ENCODE results near the gene PDIA6.
"Not testable (repeated sequence)": the region's sequence is repeated elsewhere in the genome, so short reads cannot be mapped to it uniquely, and the experiment has no call there.

The PDIA6 gene

GRCh38 chr2:10810202-10811161, 2.1 kb downstream of the PDIA6 start:
- DNase-seq (ENCODE audit: low read depth): no peak

- no peak for DNase-seq (ENCODE audit: low read depth)
Observed at GRCh38 chr2:10806543-10806942, 6.0 kb downstream of the PDIA6 start.

- not testable (repeated sequence) for DNase-seq (ENCODE audit: low read depth)
Observed at GRCh38 chr2:10805990-10806389, 6.6 kb downstream of the PDIA6 start.

- DNase-seq (ENCODE audit: low read depth): no peak
Observed at GRCh38 chr2:10802657-10803056, 9.9 kb downstream of the PDIA6 start.

- DNase-seq (ENCODE audit: low read depth): no peak
Observed at GRCh38 chr2:10800163-10800562, 12.4 kb downstream of the PDIA6 start.

- DNase-seq (ENCODE audit: low read depth): no peak
Observed at GRCh38 chr2:10798783-10799182, 13.8 kb downstream of the PDIA6 start.

GRCh38 chr2:10796703-10797102, 15.9 kb downstream of the PDIA6 start:
- DNase-seq (ENCODE audit: low read depth): no peak

- DNase-seq (ENCODE audit: low read depth): no peak
Observed at GRCh38 chr2:10795508-10796046, 17.0 kb downstream of the PDIA6 start.

GRCh38 chr2:10794876-10795275, 17.7 kb downstream of the PDIA6 start:
- no peak for DNase-seq (ENCODE audit: low read depth)

- no peak for DNase-seq (ENCODE audit: low read depth)
Observed at GRCh38 chr2:10793816-10794215, 18.8 kb downstream of the PDIA6 start.

- DNase-seq (ENCODE audit: low read depth): no peak
Observed at GRCh38 chr2:10792660-10793400, 19.8 kb downstream of the PDIA6 start.

- DNase-seq (ENCODE audit: low read depth): no peak
Observed at GRCh38 chr2:10792001-10792634, 20.5 kb downstream of the PDIA6 start.

GRCh38 chr2:10790228-10790973, 22.2 kb downstream of the PDIA6 start:
- no peak for DNase-seq (ENCODE audit: low read depth)

GRCh38 chr2:10788855-10789254, 23.7 kb downstream of the PDIA6 start:
- no peak for DNase-seq (ENCODE audit: low read depth)

GRCh38 chr2:10787176-10787968, 25.2 kb downstream of the PDIA6 start:
- no peak for DNase-seq (ENCODE audit: low read depth)

- no peak for DNase-seq (ENCODE audit: low read depth)
Observed at GRCh38 chr2:10786240-10786982, 26.2 kb downstream of the PDIA6 start.

- no peak for DNase-seq (ENCODE audit: low read depth)
Observed at GRCh38 chr2:10785260-10785659, 27.3 kb downstream of the PDIA6 start.

- DNase-seq (ENCODE audit: low read depth): no peak
Observed at GRCh38 chr2:10784719-10785118, 27.9 kb downstream of the PDIA6 start.

GRCh38 chr2:10783421-10783820, 29.2 kb downstream of the PDIA6 start:
- no peak for DNase-seq (ENCODE audit: low read depth)

GRCh38 chr2:10781746-10782145, 30.8 kb downstream of the PDIA6 start:
- no peak for DNase-seq (ENCODE audit: low read depth)
